Hematopoietic multipotent progenitor cell treated with erythropoietin and hydrocortisone succinate and interleukin-3 and kit ligand, for 6 days (in vitro differentiated cells): Measurements from ENCODE around the gene VANGL2.

ENCODE experiments used
- DNase-seq: peaks from one replicate; pipeline ENCODE4 v3.0.0-alpha.2; 2015

The VANGL2 gene

GRCh38 chr1:160465123-160465522, 64.8 kb downstream of the VANGL2 start:
- no peak for DNase-seq

DNA sequence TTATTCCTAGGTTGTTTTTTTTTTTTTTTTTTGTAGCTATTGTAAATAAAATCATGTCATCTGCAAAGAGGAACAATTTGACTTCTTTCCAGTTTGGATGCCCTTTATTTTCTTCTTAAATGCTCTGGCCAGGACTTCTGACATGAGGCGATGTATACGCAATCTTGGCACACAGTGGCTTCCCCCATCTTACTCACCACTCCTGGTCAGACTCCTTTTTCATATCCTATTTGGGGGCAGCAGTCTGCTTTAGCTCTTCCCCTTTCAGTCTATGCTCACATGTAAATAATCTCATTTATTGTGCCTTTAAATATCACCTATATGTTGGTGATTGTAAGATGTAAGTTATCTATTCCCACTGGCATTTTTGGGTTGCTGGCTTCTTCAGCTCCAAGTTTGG, 66.6 kb downstream of the VANGL2 start:
- DNase-seq = no peak

DNA sequence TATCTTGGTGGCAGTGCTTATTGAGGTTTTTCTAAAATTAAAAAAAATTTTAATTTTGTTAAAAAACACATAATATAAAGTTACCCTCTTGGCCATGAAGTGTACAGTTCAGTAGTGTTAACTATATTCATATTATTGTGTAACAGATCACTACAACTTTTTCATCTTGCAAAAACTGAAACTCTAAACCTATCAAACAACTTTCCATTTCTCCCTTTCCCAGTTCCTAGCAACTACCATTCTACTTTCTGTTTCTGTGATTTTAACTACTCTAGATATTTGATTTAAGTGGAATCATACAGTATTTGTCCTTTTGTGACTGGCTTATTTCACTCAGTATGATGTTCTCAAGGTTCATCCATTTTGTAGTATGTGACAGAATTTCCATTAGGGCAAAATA, 67.2 kb downstream of the VANGL2 start:
- DNase-seq = no peak

- DNase-seq = no peak
Observed at GRCh38 chr1:160471253-160471652, 70.9 kb downstream of the VANGL2 start.

DNA sequence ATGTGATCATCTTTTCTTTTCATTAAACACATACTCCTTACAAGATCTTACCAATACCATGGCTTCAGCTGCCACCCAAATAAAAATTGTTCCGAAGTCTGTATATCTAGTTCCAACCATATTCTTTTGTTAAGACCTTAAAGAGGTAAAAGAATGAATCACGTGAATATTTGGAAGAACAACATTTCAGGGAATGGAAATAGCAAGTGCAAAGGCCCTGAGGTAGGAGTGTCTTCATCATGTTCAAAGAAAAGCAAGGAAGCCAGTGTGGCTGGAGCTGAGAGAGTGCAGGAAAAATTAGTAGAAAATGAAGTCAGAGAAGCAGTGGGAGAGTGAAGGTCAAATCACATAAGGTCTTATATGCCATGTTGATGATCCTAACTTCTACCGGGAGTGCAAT, 71.7 kb downstream of the VANGL2 start:
- DNase-seq = no peak

- DNase-seq = no peak
Observed at GRCh38 chr1:160474392-160475242, 74.3 kb downstream of the VANGL2 start.
